Activated CD4-positive, alpha-beta memory T cell treated with anti-CD3 and anti-CD28 coated beads, Interleukin-2, amount 10 ng/mL, durations not matched to agents 7 days and 5 days (primary cell): ENCODE data around the gene NOTO. TPM values are rescaled to one million over a fixed set of nuclear protein-coding genes. Genes with fewer than 3 reads are reported as not detected.
A peak's percentile ranks its signal among the peaks of the same experiment; 100 is the strongest.

ENCODE experiments used
- CTCF ChIA-PET: fragments of 350-600 bp; sonication (Branson Sonifier 250); formaldehyde crosslinking; loops from one replicate; lab custom pipeline; 2021; ENCODE audit warnings: antibody characterized with exemption, inconsistent platforms; lab: Charles Lee
- POLR2A ChIA-PET: fragments of 350-600 bp; sonication (Branson Sonifier 250); formaldehyde crosslinking; loops from one replicate; lab custom pipeline; 2021; ENCODE audit warnings: antibody characterized with exemption; lab: Charles Lee
- DNase-seq: peaks from one replicate; pipeline ENCODE4 v3.0.0-alpha.2; 2020
- H3K27ac Mint-ChIP-seq: one replicate; pipeline ENCODE4 v1.8.0; 2021; ENCODE audit warnings: mild to moderate bottlenecking, mixed read lengths
- H3K27me3 Mint-ChIP-seq: one replicate; pipeline ENCODE4 v1.8.0; 2021; ENCODE audit warnings: mixed read lengths
- H3K36me3 Mint-ChIP-seq: one replicate; pipeline ENCODE4 v1.8.0; 2021; ENCODE audit warnings: low read depth, mixed read lengths
- H3K4me1 Mint-ChIP-seq: one replicate; pipeline ENCODE4 v1.8.0; 2021; ENCODE audit warnings: mixed read lengths
- H3K4me3 Mint-ChIP-seq: one replicate; pipeline ENCODE4 v1.8.0; 2021; ENCODE audit warnings: mild to moderate bottlenecking, mixed read lengths
- H3K9me3 Mint-ChIP-seq: one replicate; pipeline ENCODE4 v1.8.0; 2021; ENCODE audit warnings: mixed read lengths
- total RNA-seq, 2 experiments: library from RNA; stranded (reverse); gene quantifications; one replicate each; pipeline ENCODE4 v1.2.3, GENCODE V29; 2021

The NOTO gene
- total RNA-seq, 2 experiments from 2014 or later: not detected

DNA sequence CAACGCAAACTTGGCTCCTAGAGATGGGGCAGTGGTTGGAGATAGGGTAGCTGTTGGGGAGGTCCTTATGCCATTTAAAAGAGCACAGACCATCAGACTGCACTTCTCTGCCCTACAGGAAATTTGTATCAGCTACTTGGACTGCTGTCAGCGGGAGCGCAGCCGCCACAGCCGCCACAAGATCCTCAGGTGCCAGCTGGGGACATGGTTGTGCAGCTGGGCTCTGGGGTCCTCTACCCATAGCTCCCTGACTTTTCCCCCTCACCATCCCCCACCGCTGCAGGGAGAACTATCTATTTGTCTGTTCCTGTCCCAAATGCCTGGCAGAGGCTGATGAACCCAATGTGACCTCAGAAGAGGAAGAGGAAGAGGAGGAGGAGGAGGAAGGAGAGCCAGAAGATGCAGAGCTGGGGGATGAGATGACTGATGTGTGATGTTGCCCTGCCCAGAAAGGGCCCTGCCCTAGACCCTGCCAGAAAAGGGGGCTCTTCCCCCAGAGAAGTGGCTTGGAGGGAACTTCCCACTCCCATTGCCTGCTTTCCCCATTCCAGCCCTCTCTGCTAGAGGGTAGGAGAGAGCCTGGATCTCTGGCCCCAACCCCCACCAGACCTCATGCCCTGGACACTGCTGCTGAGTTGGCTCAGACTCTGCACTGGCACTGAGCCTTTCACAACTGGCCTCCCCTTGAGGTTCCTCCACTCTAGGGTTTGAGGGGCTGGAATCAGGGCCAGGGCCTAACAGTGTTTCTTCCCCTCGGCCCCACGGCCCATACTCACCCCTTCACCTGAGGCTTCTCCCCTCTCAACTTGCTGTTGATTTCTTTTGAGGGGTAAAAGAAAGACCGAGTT, 23.4 kb downstream of the NOTO start:
- peaks cover 10% of the 10 kb centered on the region for H3K4me1 Mint-ChIP-seq
- CTCF ChIA-PET: interaction anchor here (1.0 kb wide), 1 partner anchor 8 kb away, joined by 3 read pairs; the partner anchor contains the start of gene CCT7
- POLR2A ChIA-PET: interaction anchor here (1.2 to 4.6 kb wide), 2 partner anchors 8 to 13 kb away, joined by 4 to 22 read pairs; partner anchors contain the start of genes CCT7 and PRADC1
- no peaks in the 10 kb centered on the region for H3K9me3 Mint-ChIP-seq
- H3K36me3 Mint-ChIP-seq: no peaks in the 10 kb centered on the region
- no peak overlapping the region for H3K4me3 Mint-ChIP-seq
- H3K27me3 Mint-ChIP-seq: no peaks in the 10 kb centered on the region
- no peak overlapping the region for H3K27ac Mint-ChIP-seq
- DNase-seq: no peak

GRCh38 chr2:73227086-73227485, 24.7 kb downstream of the NOTO start:
- no peaks in the 10 kb centered on the region for H3K9me3 Mint-ChIP-seq
- DNase-seq: no peak
- no peaks in the 10 kb centered on the region for H3K27me3 Mint-ChIP-seq
- H3K27ac Mint-ChIP-seq: no peak overlapping the region
- ChIA-PET POLR2A (no interaction called here), CTCF (interaction anchor here (1.8 kb wide), 1 partner anchor 14 kb away, joined by 7 read pairs; no protein-coding TSS in a partner anchor)
- H3K4me3 Mint-ChIP-seq: no peak overlapping the region
- H3K36me3 Mint-ChIP-seq: no peaks in the 10 kb centered on the region
- peaks cover 14% of the 10 kb centered on the region for H3K4me1 Mint-ChIP-seq

DNA sequence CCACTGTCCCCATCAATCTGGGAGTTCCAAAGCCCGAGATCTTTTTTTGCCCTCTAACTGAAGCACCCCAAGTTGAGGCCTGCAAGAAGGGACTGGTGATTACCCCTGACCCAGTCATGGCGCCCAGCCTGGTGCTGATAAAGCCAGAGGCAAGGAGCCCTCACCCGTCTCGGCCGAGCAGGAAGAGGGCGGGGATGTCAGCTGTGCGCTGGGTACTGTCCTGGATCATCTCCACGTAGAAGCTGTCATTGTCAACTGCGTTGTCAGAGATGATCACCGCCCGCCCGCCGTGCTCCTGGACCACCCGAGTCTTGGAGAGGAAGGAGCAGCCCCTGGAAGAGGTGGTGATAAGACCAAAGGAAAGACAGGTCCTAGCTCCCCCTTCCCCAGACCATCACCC, 26.3 kb downstream of the NOTO start:
- ChIA-PET CTCF (interaction anchor here (1.2 to 1.4 kb wide), 2 partner anchors 10 to 16 kb away, joined by 4 to 5 read pairs; no protein-coding TSS in a partner anchor), POLR2A (interaction anchor here (0.9 to 1.1 kb wide), 2 partner anchors 13 to 40 kb away, joined by 3 to 4 read pairs; no protein-coding TSS in a partner anchor)
- Mint-ChIP-seq H3K4me3 (no peak overlapping the region), H3K27me3 (no peaks in the 10 kb centered on the region), H3K27ac (no peak overlapping the region), H3K36me3 (no peaks in the 10 kb centered on the region), H3K4me1 (peaks cover 19% of the 10 kb centered on the region), H3K9me3 (no peaks in the 10 kb centered on the region)
- no peak for DNase-seq

- Mint-ChIP-seq H3K27me3 (no peaks in the 10 kb centered on the region), H3K9me3 (no peaks in the 10 kb centered on the region), H3K27ac (peak overlapping the region; percentile 53), H3K4me3 (peak overlapping the region; percentile 86), H3K4me1 (peaks cover 32% of the 10 kb centered on the region), H3K36me3 (peaks cover 12% of the 10 kb centered on the region)
- CTCF ChIA-PET: interaction anchor here (0.6 to 8.0 kb wide), 8 partner anchors 12 to 153 kb away, joined by 3 to 50 read pairs (median 6); partner anchors contain the start of genes ALMS1 and SMYD5
- peak; percentile 50 for DNase-seq
- POLR2A ChIA-PET: interaction anchor here (0.8 to 3.8 kb wide), 18 partner anchors 9 to 966 kb away, joined by 3 to 25 read pairs (median 7); partner anchors contain the start of genes ALMS1, FBXO41, MTHFD2 and SFXN5
Measured at GRCh38 chr2:73232403-73233153, 30.2 kb downstream of the NOTO start.

DNA sequence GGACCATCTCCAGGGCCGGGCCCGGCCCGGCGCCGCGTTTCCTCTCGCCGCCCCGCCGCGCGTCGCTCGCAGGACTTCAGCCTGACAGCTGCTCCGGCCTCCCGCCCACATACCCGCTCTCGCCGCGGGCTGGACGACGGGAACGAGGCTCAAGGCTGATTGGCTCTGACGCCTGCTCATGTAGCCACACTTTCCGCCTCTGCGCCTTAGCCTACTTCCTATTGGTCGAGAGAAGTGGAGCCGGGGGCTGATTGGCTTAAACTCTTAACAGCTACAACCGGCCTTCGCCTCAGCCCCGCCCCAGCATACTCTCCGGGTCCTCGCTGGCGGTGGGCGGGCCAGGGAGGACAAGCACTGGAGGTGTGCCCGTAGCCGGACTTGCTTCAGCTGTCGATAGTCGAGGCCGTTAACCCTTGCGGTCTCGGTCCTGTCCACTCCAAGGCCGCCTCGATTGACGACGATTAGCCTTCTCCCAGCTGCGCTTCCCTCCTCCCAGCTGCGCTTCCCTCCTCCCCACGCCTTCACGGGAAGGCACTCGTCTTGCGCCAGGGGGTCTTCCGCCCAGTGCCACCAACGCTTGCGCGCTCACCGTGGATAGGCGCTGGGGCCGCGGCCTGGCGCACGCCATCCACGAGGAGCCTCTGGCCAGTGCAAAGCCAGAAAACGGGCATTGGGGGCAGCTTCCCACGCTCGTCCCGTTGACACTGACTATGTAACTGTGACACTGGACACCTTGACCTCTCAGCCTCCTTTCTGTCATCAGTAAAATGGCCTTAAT, 31.0 kb downstream of the NOTO start, which contains the start of gene PRADC1:
PRADC1 (minus strand) TSS at position 86 of the 778 bp plus-strand sequence; CDS start at position 7, 79 bp downstream.
- peak within 1 kb of the TSS; percentile 75 for H3K27ac Mint-ChIP-seq
- POLR2A ChIA-PET: interaction anchor here (0.5 to 3.8 kb wide), 28 partner anchors 9 to 1234 kb away, joined by 3 to 25 read pairs (median 6); partner anchors contain the start of genes ALMS1, DGUOK, FBXO41 and MTHFD2
- H3K9me3 Mint-ChIP-seq: no peaks in the 10 kb centered on the region
- H3K4me1 Mint-ChIP-seq: peaks cover 35% of the 10 kb centered on the region
- DNase-seq: peak; percentile 97
- H3K36me3 Mint-ChIP-seq: peaks cover 16% of the 10 kb centered on the region
- H3K4me3 Mint-ChIP-seq: peak within 1 kb of the TSS; percentile 86
- CTCF ChIA-PET: interaction anchor here (0.6 to 8.0 kb wide), 10 partner anchors 8 to 152 kb away, joined by 3 to 50 read pairs (median 4); partner anchors contain the start of genes ALMS1 and SMYD5
- H3K27me3 Mint-ChIP-seq: no peaks in the 10 kb centered on the region

DNA sequence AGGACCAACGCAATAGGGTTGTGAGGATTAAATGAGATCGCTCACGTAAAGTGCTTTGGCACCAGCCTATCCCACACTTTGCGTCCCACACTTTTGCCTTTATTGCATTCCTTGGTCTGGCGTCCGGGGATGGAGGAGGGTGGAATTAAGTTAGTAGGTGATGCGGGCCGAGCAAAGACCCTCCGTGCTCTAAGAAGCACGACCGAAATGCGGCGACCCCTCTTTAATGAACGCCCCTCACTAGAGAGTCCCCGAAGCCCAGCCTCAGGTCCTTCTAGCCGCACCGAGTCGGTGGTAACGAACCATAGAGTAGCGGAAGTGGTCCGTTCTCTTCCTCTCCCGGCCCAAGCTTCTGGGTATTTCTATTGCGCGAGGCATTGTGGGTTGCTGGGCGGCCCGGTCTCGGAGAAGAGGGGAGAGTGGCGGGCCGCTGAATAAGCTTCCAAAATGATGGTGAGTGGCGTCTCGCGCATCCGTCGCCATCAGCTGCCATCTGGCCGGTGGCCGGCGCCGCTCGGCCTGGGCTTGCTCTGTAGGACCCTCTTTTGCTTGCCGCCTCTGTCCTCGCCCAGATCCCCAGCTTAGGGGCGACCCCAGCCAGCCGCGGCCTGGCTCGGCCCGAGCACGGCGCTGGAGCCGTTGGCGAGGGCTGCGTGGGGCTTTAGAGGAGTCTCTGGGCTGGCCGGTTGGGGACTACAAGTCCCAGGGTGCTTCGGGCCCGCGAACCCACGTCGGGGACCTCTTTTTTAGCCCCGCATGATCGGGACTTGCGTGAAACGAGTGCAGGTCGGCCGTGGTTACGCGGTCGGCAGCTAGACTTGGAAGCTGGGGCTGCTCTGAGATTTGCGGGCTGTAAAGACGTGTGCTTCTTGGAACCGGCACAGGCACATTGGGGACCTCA, 31.8 kb downstream of the NOTO start, which contains the start of gene CCT7:
CCT7 (plus strand) TSS at position 377 of the 901 bp plus-strand sequence; CDS start at position 448, 71 bp downstream.
- Mint-ChIP-seq H3K36me3 (peaks cover 20% of the 10 kb centered on the region), H3K27ac (peak within 1 kb of the TSS; percentile 75), H3K4me3 (peak within 1 kb of the TSS; percentile 86), H3K9me3 (no peaks in the 10 kb centered on the region), H3K4me1 (peaks cover 42% of the 10 kb centered on the region), H3K27me3 (no peaks in the 10 kb centered on the region)
- DNase-seq: peak; percentile 89
- ChIA-PET POLR2A (interaction anchor here (0.5 to 3.8 kb wide), 23 partner anchors 10 to 1234 kb away, joined by 3 to 25 read pairs (median 9); partner anchors contain the start of genes ALMS1, DGUOK, FBXO41 and SFXN5), CTCF (interaction anchor here (0.7 to 8.0 kb wide), 9 partner anchors 9 to 152 kb away, joined by 3 to 50 read pairs (median 7); partner anchors contain the start of genes ALMS1 and SMYD5)

DNA sequence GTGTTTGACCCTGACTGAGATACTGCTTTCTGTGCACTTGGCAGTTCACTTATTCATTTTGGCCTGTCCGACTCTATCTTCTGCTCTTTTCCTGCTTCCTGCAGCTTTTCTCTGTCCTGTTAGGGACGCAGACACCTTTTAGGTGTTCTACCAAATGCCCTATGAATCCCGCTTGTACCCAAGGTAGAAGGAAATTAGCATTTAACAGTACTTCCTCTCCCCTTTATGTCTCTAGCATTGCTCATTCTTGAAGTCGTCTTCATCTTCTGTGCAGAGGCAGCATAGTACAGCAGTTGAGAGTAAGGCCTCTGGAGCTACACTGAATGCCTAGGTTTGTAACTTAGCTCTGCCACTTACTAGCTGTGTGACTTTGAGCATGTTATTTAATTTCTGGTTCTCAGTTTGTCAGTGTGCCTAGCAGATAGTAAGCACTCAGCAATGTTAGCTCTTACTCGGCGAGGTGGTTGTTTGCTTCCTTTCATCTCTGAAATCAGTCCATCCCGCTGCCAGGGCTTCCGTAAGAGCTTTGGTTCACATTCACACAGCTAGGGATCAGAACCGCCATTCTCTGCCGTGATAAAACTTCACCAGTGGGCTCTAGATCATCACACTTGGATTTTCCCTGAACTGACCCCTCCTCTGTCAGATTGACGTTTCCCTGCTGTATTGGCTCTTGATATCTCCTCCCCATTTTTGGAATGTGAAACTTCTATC, 33.1 kb downstream of the NOTO start:
- ChIA-PET POLR2A (interaction anchor here (0.8 to 3.8 kb wide), 13 partner anchors 9 to 502 kb away, joined by 3 to 25 read pairs (median 11); partner anchors contain the start of genes ALMS1, SFXN5, SMYD5 and TPRKB), CTCF (interaction anchor here (0.6 to 8.0 kb wide), 6 partner anchors 23 to 58 kb away, joined by 3 to 50 read pairs (median 4); partner anchors contain the start of gene SMYD5)
- Mint-ChIP-seq H3K9me3 (no peaks in the 10 kb centered on the region), H3K27ac (peak overlapping the region; percentile 75), H3K4me1 (peaks cover 50% of the 10 kb centered on the region), H3K27me3 (no peaks in the 10 kb centered on the region), H3K4me3 (peak overlapping the region; percentile 86), H3K36me3 (peaks cover 30% of the 10 kb centered on the region)
- no peak for DNase-seq

DNA sequence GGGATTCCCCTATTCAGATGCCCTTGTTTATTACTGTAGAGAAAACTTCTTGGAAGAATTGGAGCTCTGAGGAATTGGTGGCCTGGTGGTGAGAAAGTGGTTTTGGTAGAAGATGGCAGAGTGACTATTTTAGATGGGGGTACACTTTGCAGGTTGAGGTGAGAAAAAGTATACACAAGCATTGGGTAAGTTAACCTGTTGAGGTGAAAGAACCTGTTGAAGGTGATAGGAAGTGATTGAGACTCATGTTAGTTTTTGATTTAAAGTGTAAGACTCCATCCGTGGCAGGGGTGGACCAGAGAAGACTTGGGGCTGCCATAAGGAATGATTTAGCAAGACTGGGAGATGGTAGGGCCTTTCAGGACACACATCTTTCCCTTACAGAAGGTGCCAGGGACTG, 34.8 kb downstream of the NOTO start:
- Mint-ChIP-seq H3K4me1 (peaks cover 45% of the 10 kb centered on the region), H3K27me3 (no peaks in the 10 kb centered on the region), H3K4me3 (no peak overlapping the region), H3K9me3 (no peaks in the 10 kb centered on the region), H3K36me3 (peaks cover 38% of the 10 kb centered on the region), H3K27ac (no peak overlapping the region)
- DNase-seq: no peak
- ChIA-PET CTCF (interaction anchor here (2.4 to 8.0 kb wide), 3 partner anchors 10 to 53 kb away, joined by 6 to 50 read pairs (median 15); partner anchors contain the start of gene SMYD5), POLR2A (interaction anchor here (1.0 kb wide), 1 partner anchor 20 kb away, joined by 3 read pairs; no protein-coding TSS in a partner anchor)

GRCh38 chr2:73238149-73238548, 35.8 kb downstream of the NOTO start:
- H3K27ac Mint-ChIP-seq: no peak overlapping the region
- peaks cover 43% of the 10 kb centered on the region for H3K36me3 Mint-ChIP-seq
- no peak for DNase-seq
- H3K4me3 Mint-ChIP-seq: no peak overlapping the region
- H3K9me3 Mint-ChIP-seq: no peaks in the 10 kb centered on the region
- no peaks in the 10 kb centered on the region for H3K27me3 Mint-ChIP-seq
- CTCF ChIA-PET: interaction anchor here (1.6 to 2.4 kb wide), 2 partner anchors 9 to 25 kb away, joined by 6 to 8 read pairs; no protein-coding TSS in a partner anchor
- POLR2A ChIA-PET: no interaction called here
- peaks cover 45% of the 10 kb centered on the region for H3K4me1 Mint-ChIP-seq

DNA sequence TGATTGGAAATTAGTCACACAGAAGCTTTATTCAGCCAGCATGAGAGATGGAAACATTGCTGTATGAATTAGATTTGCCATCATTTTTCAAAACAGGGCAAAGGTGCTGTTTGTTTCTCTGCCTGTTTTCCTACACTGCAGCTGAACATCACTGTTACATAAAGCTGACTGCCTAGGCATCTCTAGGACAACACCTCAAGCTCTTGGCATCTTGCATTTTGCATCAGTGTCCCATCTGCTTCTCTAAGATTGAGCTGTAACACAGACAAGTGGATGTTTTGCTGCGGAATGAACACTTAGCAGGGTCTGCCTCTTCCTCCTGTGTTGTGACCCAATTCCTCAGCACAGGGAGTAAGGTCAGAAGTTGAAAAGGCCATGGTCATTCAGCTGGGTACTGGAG, 36.6 kb downstream of the NOTO start:
- no peak for DNase-seq
- Mint-ChIP-seq H3K9me3 (no peaks in the 10 kb centered on the region), H3K27me3 (no peaks in the 10 kb centered on the region), H3K4me1 (peaks cover 50% of the 10 kb centered on the region), H3K36me3 (peaks cover 49% of the 10 kb centered on the region), H3K27ac (no peak overlapping the region), H3K4me3 (no peak overlapping the region)
- CTCF ChIA-PET: interaction anchor here (1.6 to 2.4 kb wide), 2 partner anchors 8 to 26 kb away, joined by 6 to 8 read pairs; no protein-coding TSS in a partner anchor
- POLR2A ChIA-PET: no interaction called here
